NCI-H2171 (cell line): Measurements from ENCODE around the gene SIGMAR1.

ENCODE experiments used
- DNase-seq: peaks from one replicate; lab custom pipeline; 2025; lab: John Stamatoyannopoulos, UW

SIGMAR1 gene

DNA sequence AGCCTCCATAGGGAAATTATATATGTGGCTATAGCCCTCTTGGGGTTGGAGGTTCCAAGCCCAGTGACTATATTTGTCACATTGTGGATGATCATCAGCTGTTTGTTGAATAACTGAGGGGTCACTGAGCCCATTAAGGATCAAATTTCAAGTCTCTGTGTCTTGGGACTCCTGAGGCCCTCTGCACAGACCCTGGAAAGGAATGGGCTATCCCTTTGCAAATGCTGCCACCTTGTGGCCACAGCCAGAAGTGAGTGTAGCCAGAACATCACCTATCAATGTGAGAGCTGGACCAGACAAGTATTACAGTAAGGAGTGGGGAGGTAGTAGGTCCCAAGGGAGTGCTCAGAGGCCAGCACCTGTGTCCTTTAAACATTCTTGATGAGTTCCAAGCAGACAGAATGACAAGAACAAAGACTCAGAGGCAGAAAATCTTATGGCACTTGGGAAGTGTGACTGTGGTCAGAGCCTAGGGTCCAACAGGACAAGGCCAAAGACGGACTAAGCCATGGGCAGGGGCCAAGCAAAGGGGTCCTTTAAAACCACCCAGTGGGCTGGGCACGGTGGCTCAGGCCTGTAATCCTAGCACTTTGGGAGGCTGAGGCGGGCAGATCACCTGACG is 33.9 kb downstream of the SIGMAR1 start:
- peak; percentile 38 for DNase-seq

DNA sequence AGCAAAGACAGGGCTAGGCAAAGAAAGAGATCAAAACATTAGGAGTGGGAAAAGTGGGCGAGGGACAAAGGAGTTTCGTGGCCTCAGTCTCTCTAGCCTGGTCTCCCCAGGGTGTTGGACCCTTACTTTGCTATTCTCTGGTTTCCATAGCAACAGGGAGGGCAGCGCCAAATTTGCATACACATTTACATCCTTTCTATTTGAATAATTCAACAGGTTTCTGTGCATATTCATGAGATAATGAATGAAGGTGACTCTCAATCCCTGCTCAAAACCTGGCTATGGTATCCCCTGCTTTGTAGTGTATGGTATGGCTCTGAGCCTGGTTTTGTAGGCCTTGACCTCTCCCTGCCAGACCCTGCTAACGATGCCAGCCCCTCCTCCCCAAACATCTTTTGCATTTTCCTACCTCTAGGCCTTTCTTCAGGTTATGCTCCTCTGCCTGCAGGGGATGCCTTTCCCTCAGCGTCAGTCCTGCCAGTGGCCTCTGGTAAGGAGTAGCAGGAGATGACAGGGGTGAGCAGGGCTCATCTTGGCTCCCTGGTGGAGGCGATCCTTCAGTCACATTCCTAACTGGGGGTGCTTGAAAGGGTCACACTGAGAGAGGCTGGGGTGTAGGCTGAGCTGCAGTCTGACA is 35.5 kb downstream of the SIGMAR1 start:
- DNase-seq = no peak

DNA sequence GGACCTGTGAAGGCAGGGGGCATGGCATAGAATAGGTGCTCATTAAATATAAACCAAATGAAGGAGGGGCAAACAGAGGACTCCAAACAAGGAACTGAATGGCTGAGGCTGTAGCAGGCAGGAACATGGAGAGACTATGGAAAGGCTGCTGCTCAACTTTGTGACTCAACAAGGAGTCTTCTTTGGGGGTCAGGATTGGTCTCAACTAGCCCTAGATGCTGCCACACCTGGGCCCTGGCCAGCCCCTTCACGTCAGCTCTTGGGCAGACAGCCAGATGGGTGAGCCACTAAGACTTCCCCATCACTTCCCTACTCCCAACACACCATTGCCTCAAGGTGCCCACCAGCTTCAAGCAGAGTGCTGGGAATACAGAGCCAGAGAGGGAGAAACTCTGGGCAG is 36.7 kb downstream of the SIGMAR1 start:
- DNase-seq = no peak

DNA sequence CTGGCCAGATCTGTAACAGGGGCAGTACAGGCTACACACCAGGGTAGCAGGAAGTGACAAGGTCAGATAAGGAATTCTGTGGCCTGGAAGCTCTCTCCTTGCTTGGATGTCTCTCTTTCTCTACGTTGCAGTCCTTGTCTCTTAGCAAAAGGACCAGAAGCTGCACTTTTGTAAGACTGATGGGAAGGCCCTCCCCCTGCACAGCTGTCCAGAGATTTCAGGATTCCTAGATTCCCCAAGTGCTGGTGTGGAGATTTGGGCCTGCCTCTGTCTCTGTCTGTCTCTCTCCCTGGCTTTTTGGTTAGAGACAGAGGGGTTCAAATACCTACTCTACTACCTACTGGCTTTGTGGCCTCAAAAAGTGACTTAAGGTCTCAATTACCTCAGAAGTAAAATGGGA is 38.0 kb downstream of the SIGMAR1 start:
- DNase-seq = no peak

DNA sequence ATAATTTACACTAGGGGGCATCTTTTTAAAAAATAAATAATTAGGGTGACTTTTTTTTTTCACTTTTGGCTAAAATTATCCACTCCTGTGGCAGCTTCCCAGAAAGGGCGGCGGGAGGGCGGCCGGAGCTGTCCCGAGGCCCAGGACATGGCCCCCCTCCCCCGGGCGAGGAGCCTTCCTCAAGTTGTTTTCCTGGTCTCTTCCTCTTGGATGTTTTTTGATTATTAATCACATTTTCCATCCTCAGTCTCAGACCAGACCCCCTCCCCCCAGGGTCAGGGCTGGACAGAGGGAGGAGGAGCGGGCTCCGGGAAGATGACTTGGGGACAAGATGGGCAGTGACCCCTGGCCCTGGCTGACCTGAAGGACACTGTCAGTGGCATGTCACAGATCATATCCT is 43.4 kb downstream of the SIGMAR1 start:
- no peak for DNase-seq

DNA sequence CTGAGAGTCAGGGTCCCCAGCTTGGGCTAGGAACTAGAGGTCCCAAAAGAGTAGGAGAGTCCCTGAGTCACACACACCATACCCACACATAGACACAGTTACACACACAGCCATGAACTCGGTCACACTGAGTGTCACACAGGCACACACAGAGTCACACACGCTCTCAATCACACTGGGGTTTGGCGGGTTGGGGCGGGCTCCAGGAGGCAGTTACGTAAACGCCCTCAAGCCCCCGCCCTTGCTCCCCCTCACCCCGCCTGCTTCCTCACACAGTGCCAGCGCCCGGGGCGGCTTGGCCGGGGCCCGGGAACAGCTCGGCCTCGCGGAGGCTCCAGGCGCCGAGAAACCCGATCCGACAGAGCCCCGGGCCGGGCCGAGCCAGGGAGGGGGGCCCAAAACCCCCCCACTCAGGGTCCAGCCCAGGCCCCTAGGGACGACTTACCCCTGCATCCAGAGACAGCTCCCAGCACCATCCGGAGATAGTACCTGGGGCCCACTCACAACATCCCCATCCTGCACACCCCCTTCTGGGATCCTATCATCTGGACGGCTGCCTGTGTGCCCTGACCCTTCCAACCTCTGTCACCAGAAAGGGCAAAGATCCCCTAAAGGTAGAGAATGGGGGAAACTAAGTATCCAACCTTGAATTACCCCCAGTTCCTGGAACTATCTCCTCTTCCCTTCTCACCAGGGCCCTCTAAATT is 44.5 kb downstream of the SIGMAR1 start:
- no peak for DNase-seq

DNA sequence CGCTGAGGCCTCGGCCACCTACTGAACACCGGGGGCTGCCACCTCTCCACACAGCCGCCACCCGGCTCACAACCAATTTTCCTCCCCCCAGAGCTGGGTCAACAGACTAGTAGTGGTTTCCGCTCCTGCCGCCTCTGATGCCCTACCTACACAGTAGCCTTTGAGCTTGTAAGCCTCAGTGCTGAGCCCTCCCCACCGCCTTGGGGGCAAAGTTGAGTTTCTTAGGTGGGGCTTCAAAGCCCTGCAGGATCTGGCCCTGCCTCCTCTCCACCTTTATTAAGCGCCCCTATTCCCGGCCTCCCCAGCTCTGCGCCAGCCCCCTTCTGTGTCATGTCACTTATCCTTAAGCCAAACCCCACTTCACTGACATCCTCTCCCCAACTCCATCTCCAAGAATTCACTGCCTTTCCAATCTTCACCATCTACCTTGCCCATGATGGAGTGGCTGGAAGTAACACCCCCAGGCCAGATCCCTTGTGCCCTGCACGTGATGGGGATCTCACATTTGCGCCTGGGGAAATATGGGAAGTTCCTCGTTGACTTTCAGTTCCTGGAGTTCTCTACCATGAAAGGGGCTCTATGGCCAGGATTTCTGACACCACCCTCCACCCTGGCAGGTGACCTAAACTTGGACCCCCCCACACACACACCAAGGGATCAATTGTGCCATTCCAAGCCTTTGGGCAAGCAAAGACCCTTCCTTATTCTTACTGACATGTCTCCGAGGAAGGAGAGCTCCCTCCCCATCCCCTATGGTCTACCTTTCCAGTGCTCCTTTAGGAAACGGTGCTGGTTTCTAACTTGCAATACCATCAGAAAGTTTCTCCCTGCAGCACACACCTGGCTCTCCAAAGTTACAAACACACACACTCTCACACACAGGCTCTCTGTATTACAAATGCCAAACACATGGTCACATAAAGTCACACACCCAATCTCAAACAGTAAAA is 45.4 kb downstream of the SIGMAR1 start:
- no peak for DNase-seq

DNA sequence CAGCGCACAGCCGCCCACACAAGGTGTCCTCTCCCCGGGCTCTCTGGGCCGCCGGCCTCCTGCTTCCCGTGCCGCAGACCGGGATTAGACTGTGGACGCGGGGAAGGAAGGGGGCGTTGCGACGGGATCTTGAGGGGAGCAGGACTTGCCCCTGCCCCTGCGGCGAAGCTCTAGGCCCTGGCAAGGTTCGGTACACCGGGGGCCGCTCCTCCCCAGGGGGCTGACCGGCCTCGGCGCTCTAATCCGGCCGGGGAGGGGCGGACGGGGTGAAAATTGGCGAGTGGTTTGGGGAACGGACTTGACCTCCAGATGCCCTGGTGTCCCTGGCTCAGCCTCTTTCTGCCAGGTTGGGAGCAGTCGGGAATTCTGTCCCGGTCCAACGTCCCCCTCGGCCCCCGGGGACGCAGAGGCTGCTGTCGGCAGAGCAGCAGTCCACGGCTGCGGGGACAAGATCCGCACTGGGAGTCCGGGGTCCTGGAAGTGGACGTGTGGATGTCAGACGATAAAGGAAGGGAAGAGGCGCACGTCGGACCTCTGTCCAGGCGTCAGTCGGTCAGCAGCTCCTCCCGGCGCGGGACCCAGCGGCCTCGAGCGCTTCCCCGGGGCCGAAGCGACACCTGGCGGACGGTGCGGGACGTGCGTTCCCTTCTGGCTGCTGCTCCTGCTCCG is 46.2 kb downstream of the SIGMAR1 start:
- no peak for DNase-seq

DNA sequence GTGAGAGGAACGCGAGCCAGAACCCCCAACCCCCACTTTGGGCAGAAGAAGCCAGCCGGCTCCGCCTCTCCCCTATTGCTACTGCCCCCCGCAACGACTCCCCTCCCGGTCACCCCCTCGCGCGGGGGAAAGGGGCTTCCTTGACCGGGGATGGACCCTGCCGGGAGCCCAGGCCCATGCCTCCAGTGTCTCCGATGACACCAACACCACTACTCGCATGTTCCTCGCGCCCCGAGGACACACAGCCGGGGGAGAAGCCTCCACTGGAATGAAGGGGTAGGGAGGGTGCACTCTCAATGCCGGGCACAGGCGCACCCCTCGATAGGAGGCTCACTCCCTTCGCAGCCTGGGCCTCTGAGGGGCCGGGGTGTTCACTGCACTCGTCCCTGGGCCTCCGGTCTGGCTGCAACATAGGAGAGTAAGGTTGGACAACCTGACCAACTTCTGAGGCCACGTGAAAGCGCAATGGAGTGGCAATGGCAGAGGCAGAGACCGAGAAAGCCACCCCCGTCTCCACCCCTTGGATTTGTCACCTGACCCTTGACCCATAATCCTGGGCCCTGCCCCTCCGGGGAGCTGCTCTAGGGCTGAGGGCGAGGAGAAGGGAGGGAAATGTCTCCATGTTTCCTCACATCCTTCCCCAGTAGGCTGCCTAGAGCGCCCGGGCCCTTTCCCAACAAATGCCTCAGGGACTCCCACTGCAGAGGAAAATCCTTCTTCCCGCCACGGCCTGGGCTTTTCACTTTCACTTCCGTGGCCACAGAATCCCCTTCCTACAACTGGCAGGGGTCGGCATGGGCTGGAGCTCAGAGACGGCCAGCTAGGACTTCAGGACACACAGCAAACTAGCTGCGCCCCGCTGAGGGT is 47.0 kb downstream of the SIGMAR1 start:
- no peak for DNase-seq

DNA sequence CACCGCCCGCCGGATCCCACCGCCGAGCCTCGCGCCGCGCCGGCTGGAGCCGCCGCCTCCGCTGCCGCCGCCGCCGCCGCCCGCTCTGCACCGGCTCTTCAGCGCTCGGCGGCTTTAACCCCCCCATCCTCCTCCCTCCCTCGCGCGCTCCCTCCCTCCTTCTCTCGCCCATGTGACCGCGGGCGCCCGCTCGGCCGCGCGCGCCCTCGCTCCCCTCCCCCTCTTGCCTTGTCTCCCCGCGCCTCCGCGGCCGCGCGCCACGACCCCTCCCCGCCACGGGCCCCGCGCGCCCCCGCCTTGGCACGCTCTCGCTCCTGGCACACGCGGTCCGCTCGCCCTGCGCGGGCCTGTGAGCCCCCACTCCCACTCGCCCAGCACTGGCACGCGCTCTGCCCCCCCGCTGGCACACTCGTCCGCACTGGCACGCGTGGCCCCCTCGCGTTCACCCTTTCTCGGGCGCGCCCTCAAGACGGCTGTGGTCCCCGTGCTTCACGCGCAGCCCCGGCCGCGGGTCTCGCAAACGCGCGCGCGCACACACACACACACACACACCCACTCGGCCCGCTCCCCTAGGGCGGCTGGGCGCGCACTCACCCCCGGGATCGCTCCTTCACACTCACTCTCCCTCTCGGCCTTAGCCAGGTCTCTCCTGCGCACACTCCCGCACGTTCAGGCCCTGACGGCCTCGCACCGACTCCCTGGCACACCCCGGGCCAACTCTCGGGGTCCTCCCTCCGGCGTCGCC is 47.8 kb downstream of the SIGMAR1 start, which contains the start of gene CNTFR:
Gene CNTFR (minus strand): TSS at position 89 of the 745 bp plus-strand sequence. CDS start 20,743 bp downstream, outside the sequence.
- DNase-seq = peak; percentile 35

DNA sequence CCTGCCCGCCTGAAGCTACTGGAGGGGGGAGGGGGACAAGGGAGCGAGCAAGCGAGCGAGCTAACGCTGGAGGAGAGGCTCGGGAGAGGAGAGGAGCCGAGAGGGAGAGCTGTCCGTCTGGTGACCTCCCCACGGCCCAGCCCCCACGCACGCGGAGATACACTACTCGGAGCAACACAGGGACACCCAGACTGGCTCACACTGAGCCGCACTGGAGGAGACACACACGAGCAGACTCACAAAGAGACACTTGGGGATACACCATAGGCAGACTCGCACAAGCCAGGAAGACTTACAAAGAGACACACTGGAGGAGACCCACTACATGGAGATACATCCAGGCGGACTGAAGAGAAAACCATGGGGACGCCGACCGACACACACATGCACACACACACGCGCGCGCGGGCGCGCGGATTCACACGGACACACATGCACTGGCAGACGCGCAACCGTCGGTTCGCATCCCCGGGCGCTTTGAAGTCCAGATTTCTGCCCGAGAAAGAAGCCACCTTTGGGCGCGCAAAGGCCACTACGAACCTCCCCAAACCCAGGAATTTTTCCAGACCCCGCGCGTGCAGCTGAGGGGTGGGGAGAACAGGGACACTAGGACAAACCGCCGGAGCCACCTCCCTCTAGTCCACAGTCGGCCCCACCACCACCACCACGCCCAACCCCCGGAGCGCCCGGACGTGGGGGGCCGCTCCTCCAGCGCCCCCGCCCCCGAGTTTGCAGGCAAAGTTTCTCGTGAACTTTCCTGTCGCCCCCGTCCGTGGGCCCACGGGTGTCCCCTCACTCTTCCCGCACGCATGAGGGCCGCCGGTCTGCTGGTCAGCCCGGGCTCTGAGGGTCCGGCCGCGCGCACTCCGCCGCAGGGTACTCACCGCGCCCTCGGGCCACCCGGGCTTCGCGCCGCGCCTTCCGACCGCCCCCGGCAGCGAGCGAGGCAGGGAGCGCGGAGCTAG is 48.6 kb downstream of the SIGMAR1 start:
- DNase-seq = no peak

DNA sequence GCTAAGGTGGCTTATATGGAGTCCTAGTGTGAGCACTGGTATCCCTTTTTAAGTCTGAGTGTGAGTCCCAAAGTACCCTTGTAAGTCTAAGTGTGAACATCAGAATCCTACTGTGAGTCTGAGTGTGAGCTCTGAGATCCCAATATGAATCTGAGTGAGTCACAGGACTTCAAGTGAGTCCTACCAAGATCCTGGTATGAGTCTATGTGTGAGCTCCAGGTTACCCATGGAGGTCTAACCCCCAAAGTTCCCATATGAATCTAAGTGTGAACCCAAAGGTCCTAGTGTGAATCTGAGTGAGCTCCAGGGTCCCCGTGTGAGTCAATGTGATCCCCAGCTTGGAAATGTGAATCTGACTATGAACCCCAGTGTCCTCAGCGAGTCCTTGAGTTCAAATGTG is 50.3 kb downstream of the SIGMAR1 start:
- DNase-seq = no peak

DNA sequence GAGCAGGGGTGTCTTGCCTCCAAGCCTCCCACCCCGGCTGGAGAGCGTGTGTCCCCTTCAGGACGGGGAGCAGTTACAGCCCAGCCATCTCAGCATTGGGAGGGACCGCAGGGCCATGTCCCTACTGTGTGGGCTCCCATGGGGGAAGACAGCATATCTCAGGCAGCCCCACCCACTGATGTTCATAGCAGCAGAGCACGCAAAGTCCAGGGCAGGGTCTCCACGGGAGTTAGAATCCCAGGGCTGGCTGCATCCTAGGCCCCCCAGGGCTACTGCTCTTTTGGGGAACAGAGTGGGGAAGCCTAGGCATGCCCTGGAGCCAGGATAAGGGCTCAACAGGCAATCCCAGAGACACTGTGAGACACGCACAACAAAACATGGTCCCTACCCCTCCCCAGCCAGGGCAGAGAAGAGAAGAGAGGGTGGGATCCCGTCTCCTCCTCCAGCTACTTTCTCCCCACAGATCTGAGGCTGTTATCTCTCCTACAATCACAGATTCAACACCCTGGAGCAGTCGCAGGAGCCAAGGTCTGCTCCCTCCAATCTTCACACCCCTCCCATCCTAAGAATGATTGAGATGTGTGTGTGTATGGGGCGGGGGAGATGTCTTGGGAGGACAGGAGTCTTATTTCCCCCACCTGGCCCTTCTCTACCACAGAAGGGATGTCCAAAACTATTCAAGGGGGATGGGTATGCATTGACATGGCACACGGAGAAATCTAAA is 51.5 kb downstream of the SIGMAR1 start:
- no peak for DNase-seq

DNA sequence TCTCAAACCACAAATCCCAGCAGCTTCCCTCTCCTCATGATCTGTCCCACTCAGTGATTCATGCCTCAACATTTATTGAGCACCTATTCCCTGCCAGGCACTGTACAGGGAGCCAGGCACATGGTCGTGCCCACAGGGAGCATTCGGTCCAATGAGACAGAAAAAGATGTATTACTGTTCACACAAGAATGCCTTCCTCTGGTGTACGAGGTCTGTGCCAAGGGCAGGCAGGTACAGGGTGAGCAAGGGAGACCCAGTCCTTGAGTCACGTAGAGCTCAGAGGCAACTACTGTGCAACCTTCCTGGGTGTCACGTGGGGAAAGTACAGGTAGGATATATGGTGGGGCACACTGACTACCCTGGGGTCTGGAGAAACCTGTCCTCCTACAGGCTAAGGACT is 52.6 kb downstream of the SIGMAR1 start:
- no peak for DNase-seq
